Activated T-helper 17 cell treated with anti-CD3 and anti-CD28 coated beads, Interleukin-2, amount 50 U/mL, for 72 hours (primary cell): ENCODE results near the gene LCLAT1. TPM values are rescaled to one million over a fixed set of nuclear protein-coding genes. Genes with fewer than 3 reads are reported as not detected.
"Not testable (repeated sequence)": the region's sequence is repeated elsewhere in the genome, so short reads cannot be mapped to it uniquely, and the experiment has no call there.

Source experiments
- ATAC-seq: fragments of 150-1000 bp; cut with Tn5 transposase; replicated peaks from 2 replicates; pipeline ENCODE4 v1.10.0; 2021; ENCODE audit warnings: mild to moderate bottlenecking, moderate library complexity
- H3K27ac Mint-ChIP-seq: one replicate; pipeline ENCODE4 v1.8.0; 2022; ENCODE audit warnings: mixed read lengths
- H3K27me3 Mint-ChIP-seq: one replicate; pipeline ENCODE4 v1.8.0; 2022; ENCODE audit warnings: mixed read lengths
- H3K36me3 Mint-ChIP-seq: one replicate; pipeline ENCODE4 v1.8.0; 2022; ENCODE audit warnings: low read depth, mild to moderate bottlenecking, mixed read lengths
- H3K4me1 Mint-ChIP-seq: one replicate; pipeline ENCODE4 v1.8.0; 2022; ENCODE audit warnings: mixed read lengths
- H3K4me3 Mint-ChIP-seq: one replicate; pipeline ENCODE4 v1.8.0; 2022; ENCODE audit warnings: mild to moderate bottlenecking, mixed read lengths
- H3K9me3 Mint-ChIP-seq: one replicate; pipeline ENCODE4 v1.8.0; 2022; ENCODE audit warnings: mixed read lengths
- total RNA-seq, 2 donors: library from RNA; stranded (reverse); gene quantifications; one replicate each; pipeline ENCODE4 v1.2.3, GENCODE V29; 2022

Gene LCLAT1
- total RNA-seq, 2 donors from 2014 or later: 14.5 to 18.0 TPM

DNA sequence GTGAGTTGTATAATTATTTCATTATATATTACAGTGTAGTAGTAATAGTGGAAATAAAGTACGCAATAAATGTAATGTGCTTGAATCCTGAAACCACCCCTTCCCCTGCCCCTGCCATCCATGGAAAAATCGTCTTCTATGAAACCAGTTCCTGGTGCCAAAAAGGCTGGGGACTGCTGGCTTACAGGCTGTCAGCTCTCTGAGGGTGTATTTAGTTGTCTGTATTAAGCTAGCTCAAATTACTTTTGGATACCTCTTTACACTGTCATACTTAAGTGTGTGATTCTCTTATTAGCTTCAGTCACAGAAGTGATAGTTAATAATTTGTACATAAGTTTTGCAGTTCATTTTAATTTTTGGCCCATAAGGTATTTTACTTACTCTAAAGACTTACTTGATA lies 29.6 kb downstream of the LCLAT1 start:
- Mint-ChIP-seq H3K4me3 (no peak overlapping the region), H3K27me3 (no peaks in the 10 kb centered on the region), H3K4me1 (peaks cover 22% of the 10 kb centered on the region), H3K36me3 (peaks cover 21% of the 10 kb centered on the region), H3K27ac (no peak overlapping the region), H3K9me3 (no peaks in the 10 kb centered on the region)
- no peak for ATAC-seq

DNA sequence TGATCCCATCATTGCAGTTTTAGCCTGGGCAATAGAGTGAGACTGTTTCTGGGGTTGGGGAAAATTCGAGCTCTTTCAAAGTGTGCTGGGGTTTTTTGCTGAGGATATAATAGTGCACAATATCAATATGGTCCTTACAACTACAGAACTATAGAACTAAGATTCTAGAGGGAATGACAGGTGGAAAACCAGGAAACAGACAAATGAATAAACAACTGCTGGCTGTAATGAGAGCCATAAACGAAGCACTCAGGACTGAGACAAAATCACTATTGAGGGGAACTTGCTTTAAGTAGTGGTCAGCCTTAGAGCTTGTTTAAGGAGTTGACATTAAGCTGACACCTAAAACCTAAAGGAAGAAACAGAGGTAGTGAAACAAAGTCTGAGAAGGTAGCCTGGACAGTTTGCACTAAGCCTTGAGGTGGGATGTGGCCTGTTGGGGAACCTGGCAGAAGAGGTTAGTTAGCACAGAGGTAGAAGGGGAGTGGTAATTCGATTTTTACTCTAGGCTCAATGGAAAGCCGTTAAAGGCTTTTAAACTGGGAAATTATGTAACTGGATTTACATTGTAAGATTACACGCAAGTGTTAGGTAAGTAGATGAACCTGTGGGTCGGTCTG lies 33.8 kb downstream of the LCLAT1 start:
- no peaks in the 10 kb centered on the region for H3K27me3 Mint-ChIP-seq
- no peak for ATAC-seq
- no peaks in the 10 kb centered on the region for H3K9me3 Mint-ChIP-seq
- H3K27ac Mint-ChIP-seq: peak overlapping the region; percentile 14
- peaks cover 21% of the 10 kb centered on the region for H3K36me3 Mint-ChIP-seq
- peaks cover 12% of the 10 kb centered on the region for H3K4me1 Mint-ChIP-seq
- no peak overlapping the region for H3K4me3 Mint-ChIP-seq

DNA sequence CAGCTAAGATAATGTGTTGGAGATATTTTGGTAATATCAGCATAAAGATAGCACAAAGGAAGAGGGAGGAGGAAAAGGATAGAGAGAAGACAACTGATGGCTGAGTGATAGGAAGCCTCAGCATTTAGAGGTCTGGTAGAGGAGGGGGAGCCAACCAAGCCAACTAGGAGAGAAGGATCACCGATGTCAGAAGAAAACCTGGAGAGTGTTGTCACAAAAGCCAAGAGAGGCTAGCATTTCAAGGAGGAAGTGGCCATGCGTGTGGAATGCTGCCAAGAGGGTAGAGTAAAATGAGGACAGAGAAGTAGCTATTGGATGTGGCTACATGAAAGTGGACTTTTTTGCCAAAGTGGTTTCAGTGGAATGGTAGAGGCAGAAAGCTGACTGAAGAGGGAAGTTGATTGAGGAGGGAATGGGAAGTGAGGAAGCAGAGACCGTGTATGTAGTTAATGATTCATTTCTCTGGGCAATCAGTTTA lies 34.3 kb downstream of the LCLAT1 start:
- Mint-ChIP-seq H3K4me3 (no peak overlapping the region), H3K36me3 (peaks cover 21% of the 10 kb centered on the region), H3K27ac (peak overlapping the region; percentile 14), H3K9me3 (no peaks in the 10 kb centered on the region), H3K4me1 (peaks cover 14% of the 10 kb centered on the region), H3K27me3 (no peaks in the 10 kb centered on the region)
- no peak for ATAC-seq

DNA sequence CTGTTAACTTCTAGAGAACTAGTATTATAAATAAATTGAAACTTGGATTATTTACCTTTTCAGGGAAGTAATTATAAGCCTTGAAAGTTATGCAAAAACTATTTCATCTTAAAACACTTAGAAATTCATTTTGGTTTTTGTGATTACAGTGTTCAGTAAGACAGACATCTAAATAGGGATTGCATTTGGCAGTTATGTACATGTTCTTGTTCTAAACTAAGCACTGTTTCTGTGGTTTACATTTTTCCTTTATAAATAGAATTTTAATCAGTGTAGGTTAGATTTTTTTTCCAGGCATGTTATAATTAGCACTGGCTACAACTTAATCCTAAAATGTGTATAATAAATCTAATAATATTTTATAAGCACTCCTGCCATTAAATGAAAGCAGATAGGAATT lies 35.0 kb downstream of the LCLAT1 start:
- Mint-ChIP-seq H3K36me3 (peaks cover 19% of the 10 kb centered on the region), H3K4me1 (peaks cover 20% of the 10 kb centered on the region), H3K4me3 (no peak overlapping the region), H3K27me3 (no peaks in the 10 kb centered on the region), H3K27ac (no peak overlapping the region), H3K9me3 (no peaks in the 10 kb centered on the region)
- ATAC-seq: no peak

DNA sequence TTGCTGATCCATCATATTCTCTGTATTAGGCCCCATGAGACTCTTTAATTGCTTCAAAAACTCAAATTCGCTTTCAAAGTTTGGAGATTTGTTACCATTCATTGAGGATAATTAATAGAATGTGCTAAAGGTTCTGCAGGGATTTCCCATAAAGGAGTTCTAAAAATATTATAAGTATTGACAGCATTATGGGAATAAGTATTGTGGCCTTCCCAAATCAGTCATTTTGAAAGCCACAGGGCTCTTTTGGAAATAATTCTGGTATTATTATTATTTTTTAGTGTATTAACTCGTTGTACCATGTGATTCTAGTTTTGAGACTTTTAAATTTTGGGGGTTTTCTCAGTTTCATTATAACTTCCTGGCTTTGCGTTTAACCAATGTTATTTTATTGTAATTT lies 37.1 kb downstream of the LCLAT1 start:
- peaks cover 37% of the 10 kb centered on the region for H3K4me1 Mint-ChIP-seq
- no peak overlapping the region for H3K27ac Mint-ChIP-seq
- ATAC-seq: no peak
- peaks cover 9% of the 10 kb centered on the region for H3K36me3 Mint-ChIP-seq
- H3K27me3 Mint-ChIP-seq: no peaks in the 10 kb centered on the region
- no peaks in the 10 kb centered on the region for H3K9me3 Mint-ChIP-seq
- no peak overlapping the region for H3K4me3 Mint-ChIP-seq

DNA sequence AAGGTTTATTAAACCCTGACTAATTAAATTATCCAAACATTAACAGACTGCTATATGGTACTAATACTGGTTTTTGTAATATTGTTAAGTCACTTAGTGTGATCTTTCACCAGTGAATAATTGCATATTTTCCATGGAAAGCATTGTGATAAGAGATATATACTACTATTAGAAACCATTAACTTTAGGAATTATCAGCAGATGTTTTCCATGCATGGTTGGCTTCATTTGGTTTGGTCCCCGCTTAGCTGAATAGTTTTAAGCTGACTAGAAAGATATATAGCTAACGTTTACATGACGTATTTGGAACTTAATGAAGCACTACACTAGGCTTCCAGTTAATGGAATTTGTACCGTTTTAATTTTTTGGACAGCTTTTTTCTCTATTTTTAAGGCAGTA lies 37.9 kb downstream of the LCLAT1 start:
- H3K27me3 Mint-ChIP-seq: no peaks in the 10 kb centered on the region
- H3K9me3 Mint-ChIP-seq: no peaks in the 10 kb centered on the region
- no peak overlapping the region for H3K27ac Mint-ChIP-seq
- H3K4me1 Mint-ChIP-seq: peaks cover 37% of the 10 kb centered on the region
- peaks cover 6% of the 10 kb centered on the region for H3K36me3 Mint-ChIP-seq
- H3K4me3 Mint-ChIP-seq: no peak overlapping the region
- no peak for ATAC-seq

DNA sequence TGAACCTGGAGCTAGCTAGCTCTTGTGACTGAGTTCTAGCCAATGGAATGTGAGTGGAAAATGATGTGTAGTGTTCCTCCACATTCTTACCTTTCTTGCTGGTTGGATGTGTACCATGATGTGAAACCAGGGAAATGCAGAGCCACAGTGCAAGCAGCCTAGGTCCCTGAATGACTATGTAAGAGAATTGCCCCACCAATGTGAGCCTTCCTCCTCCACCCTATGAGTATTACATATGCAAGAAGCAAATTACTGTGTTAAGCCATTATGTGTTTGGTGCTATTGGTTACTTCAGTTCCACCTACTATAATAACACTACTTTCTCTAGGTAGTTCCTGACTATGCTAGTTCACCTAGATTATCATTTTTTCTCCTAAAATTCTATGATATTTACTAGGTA lies 39.6 kb downstream of the LCLAT1 start:
- Mint-ChIP-seq H3K27me3 (no peaks in the 10 kb centered on the region), H3K4me1 (peaks cover 24% of the 10 kb centered on the region), H3K27ac (peak overlapping the region; percentile 16), H3K36me3 (no peaks in the 10 kb centered on the region), H3K9me3 (no peaks in the 10 kb centered on the region), H3K4me3 (no peak overlapping the region)
- peak; percentile 53 for ATAC-seq

DNA sequence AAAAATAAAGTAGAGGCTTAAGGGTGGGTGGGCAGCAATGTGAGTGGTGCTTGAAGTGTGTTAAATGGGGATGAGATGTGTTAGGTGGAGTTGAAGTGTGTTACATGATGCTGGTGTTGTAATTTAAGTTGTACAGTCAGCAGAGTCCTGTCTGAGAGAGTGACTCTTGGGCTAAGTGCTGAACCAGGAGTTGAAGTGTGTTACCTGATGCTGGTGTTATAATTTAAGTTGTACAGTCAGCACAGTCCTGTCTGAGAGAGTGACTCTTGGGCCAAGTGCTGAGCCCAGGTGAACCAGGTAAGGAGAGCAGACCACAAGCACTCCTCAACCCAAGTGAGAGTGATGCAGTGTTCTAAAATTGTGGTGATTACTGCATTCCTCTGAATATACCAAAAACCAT lies 40.6 kb downstream of the LCLAT1 start:
- Mint-ChIP-seq H3K27me3 (no peaks in the 10 kb centered on the region), H3K27ac (peak overlapping the region; percentile 16), H3K9me3 (no peaks in the 10 kb centered on the region), H3K4me3 (no peak overlapping the region), H3K4me1 (peaks cover 29% of the 10 kb centered on the region), H3K36me3 (no peaks in the 10 kb centered on the region)
- ATAC-seq: peak; percentile 18

DNA sequence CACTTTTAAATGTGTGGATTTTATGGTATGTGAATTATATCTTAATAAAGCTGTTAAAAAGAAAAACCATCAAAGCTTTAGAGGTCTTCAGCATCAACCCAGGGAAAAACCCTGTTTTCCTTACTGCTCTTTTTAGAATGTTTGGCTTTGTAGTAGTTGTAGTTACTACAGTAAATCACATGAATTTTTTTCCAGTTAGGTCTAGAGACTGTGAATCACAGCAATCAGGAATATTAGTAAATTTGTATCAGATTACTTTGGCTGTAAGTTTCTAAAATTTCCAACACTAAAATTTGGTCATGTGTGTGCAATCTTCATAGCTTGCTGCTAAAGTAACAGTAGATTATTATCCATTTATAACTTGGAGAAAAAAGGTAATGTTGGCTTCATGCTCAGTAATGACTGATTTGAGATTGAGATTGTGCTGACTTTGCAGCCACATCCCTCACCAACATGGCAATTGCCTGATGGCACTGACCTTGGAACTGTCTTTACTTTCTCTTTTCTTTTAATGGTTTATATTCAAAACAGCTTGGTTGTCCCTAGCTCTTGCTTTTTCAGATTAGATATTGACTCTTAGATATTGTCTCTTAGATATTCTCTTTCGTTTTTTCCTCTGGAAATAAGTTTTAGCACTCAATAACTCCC lies 41.1 kb downstream of the LCLAT1 start:
- no peaks in the 10 kb centered on the region for H3K9me3 Mint-ChIP-seq
- H3K36me3 Mint-ChIP-seq: no peaks in the 10 kb centered on the region
- H3K27ac Mint-ChIP-seq: no peak overlapping the region
- no peak for ATAC-seq
- no peaks in the 10 kb centered on the region for H3K27me3 Mint-ChIP-seq
- peaks cover 29% of the 10 kb centered on the region for H3K4me1 Mint-ChIP-seq
- H3K4me3 Mint-ChIP-seq: no peak overlapping the region

DNA sequence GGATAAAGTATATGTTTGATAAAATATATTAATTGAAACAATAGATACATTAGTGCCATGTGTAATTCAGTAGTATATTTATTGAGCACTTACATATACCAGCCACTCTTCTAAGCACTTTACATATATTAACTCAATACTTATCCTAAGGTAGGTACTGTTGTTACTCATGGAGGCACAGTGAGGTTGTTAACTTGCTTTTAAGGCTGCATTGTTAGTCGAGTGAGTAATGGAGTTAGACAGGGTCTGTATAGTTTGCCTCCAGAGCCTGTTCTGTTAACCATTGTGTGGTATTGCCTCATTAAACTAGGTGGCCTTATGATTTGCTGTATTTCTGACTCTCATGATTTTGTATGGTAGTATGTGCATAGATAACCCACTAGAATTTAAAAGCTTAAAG lies 44.2 kb downstream of the LCLAT1 start:
- Mint-ChIP-seq H3K27ac (no peak overlapping the region), H3K4me1 (peaks cover 35% of the 10 kb centered on the region), H3K36me3 (no peaks in the 10 kb centered on the region), H3K4me3 (no peak overlapping the region), H3K9me3 (peaks cover 6% of the 10 kb centered on the region), H3K27me3 (no peaks in the 10 kb centered on the region)
- no peak for ATAC-seq

DNA sequence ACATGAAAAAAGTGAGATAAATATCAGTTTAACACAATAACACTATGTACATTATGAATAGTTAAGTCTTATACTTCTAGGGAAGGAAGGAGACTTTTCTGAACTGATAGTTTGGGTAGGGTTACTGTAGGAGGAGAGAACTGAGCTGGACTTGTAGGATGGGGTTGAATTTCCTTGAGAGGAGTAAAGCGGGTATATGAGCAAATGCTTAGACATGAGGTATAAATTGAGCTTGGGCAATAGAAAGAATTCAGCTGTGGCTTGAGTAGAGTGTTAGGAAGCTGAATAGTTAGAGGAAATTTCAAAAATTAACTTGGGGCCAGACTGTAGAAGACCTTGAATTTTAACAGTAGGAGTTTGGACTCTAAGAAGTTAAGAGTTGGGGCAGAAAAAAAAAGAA lies 45.1 kb downstream of the LCLAT1 start:
- ATAC-seq: no peak
- no peaks in the 10 kb centered on the region for H3K27me3 Mint-ChIP-seq
- H3K9me3 Mint-ChIP-seq: peaks cover 9% of the 10 kb centered on the region
- no peaks in the 10 kb centered on the region for H3K36me3 Mint-ChIP-seq
- H3K4me1 Mint-ChIP-seq: peaks cover 25% of the 10 kb centered on the region
- no peak overlapping the region for H3K4me3 Mint-ChIP-seq
- H3K27ac Mint-ChIP-seq: peak overlapping the region; percentile 5

DNA sequence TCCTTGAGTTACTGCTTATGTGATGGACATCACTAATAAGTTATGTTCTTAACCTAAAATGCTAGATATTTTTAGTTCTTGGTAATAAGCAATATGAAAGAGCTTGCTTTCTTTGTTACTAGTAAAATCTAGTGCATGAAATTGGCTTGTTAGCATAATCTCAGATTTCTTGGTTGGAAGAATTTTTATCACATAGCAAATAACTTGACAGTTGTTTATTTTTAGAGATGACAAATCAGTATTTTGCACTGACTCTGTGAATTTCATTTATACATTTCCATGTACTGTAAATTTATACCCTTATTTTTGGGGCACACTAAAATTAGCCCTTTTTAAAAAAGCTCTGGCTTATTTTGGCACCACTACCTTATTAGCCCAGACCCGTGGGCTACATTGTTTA lies 45.6 kb downstream of the LCLAT1 start:
- Mint-ChIP-seq H3K36me3 (peaks cover under 1% of the 10 kb centered on the region), H3K9me3 (peaks cover 9% of the 10 kb centered on the region), H3K4me3 (no peak overlapping the region), H3K4me1 (peaks cover 21% of the 10 kb centered on the region), H3K27ac (no peak overlapping the region), H3K27me3 (no peaks in the 10 kb centered on the region)
- no peak for ATAC-seq

DNA sequence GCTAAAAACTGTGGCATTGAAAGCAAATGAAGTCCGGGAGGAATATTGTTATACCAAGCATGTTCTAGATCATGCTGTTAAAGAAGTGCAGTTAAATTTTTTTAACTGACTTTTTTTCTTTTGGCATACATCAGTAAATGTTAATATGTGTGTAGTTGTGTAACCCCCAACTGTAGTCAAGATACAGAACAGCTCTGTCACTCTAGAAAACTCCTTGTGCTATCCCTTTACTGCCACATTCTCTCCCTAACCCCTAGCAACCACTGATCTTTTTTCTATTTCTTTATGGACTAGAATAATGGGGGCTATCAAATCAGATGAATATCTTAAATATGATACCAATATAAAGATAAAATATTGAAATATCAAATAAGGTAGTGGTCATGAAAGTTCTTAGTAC lies 46.4 kb downstream of the LCLAT1 start:
- H3K27me3 Mint-ChIP-seq: no peaks in the 10 kb centered on the region
- H3K36me3 Mint-ChIP-seq: peaks cover 6% of the 10 kb centered on the region
- no peak overlapping the region for H3K27ac Mint-ChIP-seq
- H3K9me3 Mint-ChIP-seq: peaks cover 15% of the 10 kb centered on the region
- ATAC-seq: no peak
- no peak overlapping the region for H3K4me3 Mint-ChIP-seq
- peaks cover 13% of the 10 kb centered on the region for H3K4me1 Mint-ChIP-seq

DNA sequence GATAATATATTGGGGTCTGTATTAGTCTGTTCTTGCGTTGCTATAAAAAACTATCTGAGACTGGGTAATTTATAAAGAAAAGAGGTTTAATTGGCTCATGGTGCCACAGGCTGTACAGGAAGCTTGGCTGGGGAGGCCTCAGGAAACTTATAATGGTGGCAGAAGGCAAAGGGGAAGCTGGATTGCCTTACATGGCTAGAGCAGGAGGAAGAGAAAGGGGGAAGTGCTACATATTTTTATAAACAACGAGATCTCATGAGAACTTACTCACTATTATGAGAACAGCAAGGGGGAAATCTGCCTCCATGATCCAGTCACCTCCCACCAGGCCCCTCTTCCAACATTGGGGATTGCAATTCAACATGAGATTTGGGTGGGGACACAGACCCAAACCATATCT lies 48.9 kb downstream of the LCLAT1 start:
- Mint-ChIP-seq H3K4me1 (peaks cover 10% of the 10 kb centered on the region), H3K27ac (peak overlapping the region; percentile 40), H3K9me3 (peaks cover 18% of the 10 kb centered on the region)
- not testable (repeated sequence) for H3K36me3 Mint-ChIP-seq, H3K27me3 Mint-ChIP-seq, H3K4me3 Mint-ChIP-seq, ATAC-seq

DNA sequence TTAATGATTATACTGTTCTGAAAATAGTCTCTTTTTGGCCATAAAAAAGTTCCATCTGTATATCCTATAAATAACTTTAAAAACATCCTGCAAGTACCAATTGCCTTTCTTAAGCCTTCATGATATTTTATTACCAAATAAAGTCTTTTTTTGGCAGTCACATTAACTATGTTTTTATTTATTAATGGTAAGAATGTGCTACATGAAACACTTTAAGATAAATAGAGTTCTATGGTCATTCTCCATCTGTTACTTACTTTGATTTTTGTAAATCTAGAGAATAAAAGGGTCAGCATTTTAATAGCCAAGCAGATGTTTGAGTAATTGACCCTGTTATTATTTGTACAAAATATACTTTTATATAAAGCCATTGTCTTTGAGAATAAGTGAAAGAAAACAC lies 52.6 kb downstream of the LCLAT1 start:
- ATAC-seq: no peak
- Mint-ChIP-seq H3K9me3 (peaks cover 18% of the 10 kb centered on the region), H3K27me3 (no peaks in the 10 kb centered on the region), H3K27ac (no peak overlapping the region), H3K36me3 (peaks cover 6% of the 10 kb centered on the region), H3K4me3 (no peak overlapping the region), H3K4me1 (peaks cover 27% of the 10 kb centered on the region)
